Stimulated activated CD8-positive, alpha-beta memory T cell treated with anti-CD3 and anti-CD28 coated beads, Interleukin-15, amount 100 ng/mL, for 1 hour (primary cell): ENCODE data around the gene AOPEP.
"Not testable (repeated sequence)": the region's sequence is repeated elsewhere in the genome, so short reads cannot be mapped to it uniquely, and the experiment has no call there.

Source experiments
- DNase-seq: peaks from one replicate; pipeline ENCODE4 v3.0.0-alpha.2; 2020; ENCODE audit warnings: low read depth

The AOPEP gene

DNA sequence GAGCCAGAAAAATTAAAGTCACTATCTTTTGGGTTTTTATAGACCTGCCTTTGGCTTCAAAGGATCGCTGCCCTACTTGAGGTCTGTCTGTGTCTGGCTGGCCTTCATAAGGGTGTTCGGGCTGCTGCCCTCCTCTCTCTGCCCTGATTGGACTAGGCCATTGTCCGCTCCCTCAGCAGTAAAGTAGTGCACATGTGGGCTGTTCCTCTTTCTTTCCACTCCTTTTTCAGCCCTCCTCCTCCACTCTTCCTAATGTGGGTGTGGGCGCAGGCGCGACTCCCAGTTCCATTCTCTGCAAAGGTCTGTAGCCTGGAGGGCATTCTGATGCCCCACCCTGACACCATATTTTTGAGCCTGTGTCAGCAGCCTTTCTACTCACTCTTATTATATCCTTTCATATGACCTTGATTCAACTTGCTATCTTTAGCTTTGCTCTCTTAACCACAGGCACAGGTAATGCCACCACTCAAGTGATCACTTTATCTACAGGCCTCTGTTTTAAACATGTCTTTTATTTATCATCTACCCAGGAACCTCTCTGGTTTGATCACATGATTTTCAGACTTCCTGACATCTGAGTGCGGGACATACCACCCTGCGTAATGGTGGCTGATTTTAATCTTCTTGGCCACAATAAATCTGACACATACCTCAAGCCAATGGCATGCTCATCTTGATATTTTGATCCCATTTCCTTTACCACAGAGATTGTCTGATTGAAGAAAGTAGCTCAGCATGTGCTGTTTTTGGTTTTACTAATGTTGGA, 144.5 kb downstream of the AOPEP start:
- DNase-seq: no peak

DNA sequence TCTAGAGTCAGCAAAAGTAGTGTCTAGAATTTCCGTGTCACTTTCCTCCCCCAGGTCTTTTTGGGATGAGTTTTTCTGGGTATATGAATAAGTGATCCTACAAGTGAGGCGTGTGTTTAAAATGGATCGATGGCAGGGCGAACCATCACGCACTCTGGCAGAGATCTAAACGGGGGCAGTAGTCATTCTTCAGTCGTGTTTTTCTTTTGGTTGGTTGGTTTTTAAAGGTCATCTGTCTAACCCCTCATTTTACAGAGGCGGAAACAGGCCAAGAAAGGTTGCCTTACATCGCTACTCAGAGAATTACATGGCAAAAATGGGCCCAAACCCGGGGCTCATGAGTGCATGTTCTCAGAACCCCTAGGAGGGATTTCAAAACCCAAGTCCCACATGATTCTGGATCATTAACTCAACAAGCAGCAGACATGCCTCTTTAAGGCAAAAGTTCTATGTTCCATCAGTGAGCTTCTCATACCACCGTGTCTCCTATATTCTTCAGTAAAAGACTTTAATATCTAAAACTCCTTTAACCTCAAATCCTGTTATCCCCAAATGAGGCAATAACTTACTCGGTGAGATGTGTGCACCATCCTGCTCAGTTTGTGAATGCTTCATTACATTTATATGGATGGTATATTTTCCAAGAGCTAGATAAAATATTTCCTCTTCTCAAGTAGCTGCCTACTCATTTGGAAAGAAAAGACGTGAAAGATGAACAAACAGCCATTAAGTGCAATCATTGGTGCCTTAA, 145.8 kb downstream of the AOPEP start:
- no peak for DNase-seq

DNA sequence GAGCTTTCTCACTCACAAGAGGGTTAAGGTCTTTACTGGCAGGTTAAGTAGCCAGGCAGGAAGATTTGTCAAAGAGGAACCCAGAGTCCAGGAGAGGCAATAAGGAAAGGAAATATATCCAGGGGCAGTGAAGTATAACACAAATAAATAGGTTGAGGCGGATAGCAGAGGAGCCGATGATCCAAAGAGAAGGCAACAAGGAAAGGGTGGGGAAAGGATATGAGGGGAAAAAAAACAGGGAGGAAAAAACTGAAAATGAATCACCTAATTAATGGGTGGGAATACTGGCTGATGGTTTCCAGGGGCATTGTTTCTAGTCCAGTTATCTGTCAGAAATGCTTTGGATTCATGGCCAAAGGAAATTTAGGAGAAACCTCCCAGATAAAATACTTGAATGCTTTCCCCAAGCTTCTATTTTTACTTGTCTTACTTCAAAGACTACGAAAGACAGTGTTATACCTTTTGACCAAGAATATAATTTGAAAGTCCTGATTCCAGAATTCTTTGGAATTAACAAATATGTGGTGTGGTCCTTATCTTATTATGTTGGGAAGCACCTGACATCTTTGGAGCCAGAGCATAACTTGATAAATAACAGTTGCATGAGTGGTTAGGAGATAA, 146.5 kb downstream of the AOPEP start:
- no peak for DNase-seq

DNA sequence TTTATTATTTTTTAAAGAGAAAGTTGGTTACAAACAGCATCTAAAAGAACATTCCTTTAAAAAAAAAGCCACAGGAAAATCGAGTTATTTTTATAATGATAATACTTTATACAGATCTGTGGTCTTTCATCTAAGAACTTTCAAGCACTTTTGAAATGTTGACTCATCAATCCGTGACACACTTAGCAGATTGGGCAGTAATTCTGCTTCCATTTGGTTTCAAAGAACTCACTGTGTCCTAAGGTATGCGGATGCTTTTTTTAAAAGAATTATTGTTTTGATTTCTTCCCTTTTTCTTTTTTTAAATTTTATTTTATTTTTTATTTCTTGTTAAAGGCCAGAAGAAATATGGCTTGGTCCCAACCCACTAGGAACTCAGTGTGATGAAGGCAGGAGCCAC, 147.8 kb downstream of the AOPEP start:
- DNase-seq: no peak

DNA sequence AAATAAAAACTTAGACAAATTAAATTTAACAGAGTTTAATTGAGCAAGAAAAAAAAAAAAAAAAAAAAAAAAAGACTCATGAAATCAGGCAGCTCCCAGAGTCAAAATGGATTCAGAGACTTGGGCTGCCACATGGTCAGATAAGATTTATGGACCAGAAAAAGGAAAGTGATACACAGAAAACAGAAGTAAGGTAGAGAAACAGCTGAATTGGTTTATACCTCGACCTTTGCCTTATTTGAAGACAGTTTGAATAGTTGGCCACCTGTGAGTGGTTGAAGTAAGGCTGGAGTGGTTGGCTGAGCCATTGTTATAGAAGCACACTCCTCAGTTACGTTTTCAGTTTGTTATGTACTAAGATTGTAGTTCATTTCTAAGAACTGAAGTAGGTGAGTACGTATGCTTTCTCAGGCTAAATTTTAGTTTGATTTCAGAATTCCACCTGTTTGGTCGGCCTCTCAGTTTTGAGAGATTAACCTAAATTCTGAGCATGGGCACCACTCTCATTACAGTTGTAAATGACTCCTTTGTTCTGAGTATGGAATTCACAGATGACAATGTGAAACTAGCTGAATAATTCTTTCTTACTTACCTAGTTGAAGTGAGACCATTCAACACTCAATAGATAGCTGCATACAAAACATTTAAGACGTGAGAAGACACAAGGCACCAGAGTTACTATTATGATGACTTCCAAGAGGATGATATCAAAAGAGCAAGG, 149.0 kb downstream of the AOPEP start:
- DNase-seq: no peak

DNA sequence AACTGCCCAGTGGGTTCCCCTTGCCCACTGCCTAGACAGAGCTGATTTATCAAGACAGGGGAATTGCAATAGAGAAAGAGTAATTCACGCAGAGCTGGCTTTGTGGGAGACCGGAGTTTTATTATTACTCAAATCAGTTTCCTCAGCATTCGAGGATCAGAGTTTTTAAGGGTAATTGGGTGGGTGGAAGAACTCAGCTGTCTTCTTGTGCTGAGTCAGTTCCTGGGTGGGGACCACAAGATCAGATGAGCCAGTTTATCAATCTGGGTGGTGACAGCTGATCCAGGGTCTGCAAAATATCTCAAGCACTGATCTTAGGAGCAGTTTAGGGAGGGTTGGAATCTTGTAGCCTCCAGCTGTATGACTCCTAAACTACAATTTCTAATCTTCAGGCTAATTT, 152.3 kb downstream of the AOPEP start:
- DNase-seq: not testable (repeated sequence)

DNA sequence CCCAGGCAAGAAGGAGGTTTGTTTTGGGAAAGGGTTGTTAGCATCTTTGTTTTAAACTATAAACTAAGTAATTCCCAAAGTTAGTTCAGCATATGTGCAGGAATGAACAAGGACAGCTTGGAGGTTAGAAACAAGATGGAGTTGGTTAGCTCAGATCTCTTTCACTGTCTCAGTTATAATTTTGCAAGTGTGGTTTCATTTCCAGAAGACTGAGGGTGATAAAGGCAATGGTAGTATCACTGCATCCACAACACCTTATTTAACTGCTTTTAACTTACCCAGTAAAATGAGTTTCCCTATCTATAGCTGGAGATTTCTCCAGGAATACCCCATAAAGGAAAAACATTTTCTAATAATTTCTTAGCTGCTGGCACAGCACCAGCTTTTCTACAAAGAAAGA, 152.7 kb downstream of the AOPEP start:
- DNase-seq: no peak

DNA sequence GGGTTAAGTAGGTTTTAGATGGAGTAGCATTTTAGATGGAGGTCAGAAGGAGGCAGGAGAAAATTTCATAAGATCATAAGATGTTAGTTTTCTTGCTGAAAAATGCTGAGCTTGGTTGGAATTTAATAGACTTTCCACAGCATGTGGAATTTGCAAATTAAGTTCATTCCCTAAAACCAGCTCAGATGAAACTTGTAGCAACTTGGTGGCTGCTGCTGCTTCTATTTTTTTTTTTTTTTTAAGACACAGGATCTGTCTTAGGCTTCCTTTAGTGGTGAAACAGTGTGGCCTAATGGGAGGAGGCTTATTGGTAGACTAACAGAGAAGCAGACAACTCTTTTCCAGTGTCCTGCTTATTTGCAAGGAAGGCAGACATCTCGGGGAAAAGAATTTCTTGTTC, 154.5 kb downstream of the AOPEP start:
- DNase-seq: no peak

DNA sequence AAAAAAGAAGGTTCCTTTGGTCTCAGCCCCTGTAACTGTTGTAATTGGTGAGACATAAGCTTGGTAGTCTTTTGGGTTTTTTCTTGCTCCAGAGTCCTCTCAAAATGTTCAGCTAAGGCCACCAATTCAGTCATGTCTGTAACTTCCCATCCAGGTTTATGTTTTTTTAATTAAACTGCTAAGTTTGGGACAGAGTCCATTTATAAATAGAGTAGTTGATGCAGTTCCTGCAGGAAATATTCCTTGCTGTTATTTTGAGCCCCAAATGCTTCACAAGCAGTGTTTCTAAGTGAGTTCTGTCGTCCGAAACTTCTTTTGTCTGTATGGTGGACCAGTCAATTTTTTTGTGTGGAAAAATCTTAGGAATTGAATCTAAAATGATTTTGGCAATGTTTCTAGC, 155.0 kb downstream of the AOPEP start:
- no peak for DNase-seq

DNA sequence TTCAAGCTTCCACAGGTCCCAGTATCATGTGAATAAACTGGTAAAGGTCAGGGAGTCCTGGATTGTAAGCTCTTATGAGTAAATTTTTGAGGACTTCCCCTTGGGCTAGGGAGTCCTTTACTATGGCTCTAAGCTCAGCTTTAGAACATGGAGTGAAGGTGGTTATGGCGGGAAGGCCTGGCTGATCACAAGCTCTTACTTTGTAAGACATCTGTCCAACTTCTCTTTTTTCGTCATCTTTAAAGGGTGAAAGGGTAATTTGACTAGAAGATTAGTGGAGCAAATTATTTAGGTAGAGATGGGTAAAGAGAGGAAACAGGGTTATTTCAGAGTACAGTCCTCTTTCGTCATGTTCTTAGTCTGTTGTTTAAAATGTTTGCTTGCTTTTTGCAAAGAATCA, 155.4 kb downstream of the AOPEP start:
- DNase-seq: no peak

DNA sequence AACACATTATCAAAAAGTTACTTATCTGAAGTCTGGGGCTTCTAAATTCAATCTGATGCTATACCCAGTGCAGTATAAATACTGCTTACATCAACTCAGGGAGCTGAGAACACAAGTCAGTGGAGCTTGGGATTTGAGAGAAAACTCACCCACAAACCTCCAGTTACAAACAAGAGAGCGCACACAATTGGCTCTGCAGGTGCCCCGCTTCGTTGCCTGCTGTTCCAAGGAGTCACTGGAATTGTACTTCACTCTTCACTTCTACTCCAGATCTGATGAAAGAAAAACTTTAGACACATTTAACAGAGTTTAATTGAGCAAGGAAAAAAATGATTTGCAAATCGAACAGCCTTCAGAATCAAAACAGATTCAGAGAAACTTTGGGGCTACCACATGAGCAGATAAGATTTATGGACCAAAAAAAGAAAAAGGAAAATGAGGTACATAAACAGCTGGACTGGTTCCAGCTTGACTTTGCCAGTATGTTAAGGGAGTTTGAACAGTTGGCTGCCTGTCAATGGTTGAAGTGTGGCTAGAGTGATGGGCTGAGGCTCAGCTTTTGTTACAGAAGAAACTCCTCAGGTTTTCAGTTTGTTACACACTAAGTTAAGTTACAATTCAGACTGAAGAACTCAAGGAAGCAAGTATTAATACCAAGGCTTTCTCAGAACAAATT, 156.6 kb downstream of the AOPEP start:
- DNase-seq: no peak

DNA sequence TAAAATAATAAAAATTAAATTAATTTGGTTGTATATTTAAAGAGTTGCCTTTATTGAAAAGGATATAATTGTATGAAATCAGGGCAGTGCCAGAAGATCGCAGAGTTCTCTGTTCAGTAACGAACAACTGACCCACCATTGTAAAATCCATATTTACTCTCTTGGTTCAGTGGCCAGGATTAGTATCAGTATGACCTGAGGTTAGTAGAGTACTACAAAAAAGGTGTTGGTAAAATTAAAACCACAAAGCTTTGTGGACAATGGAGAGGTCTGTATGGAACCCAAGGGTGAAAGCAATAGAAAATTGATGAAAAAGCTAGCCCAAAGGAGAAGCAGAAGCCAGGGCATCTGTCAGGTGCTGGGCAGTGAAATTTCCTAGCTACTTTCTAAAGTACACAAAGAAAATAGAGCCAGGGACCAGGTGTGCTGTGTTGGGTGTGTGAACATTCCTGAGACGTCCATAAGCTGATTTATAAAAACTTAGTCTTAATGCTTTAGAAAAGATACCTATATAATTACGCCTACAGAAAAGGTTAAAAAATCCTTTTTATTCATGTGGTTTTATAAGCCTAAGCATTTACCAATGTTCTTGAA, 159.5 kb downstream of the AOPEP start:
- no peak for DNase-seq

DNA sequence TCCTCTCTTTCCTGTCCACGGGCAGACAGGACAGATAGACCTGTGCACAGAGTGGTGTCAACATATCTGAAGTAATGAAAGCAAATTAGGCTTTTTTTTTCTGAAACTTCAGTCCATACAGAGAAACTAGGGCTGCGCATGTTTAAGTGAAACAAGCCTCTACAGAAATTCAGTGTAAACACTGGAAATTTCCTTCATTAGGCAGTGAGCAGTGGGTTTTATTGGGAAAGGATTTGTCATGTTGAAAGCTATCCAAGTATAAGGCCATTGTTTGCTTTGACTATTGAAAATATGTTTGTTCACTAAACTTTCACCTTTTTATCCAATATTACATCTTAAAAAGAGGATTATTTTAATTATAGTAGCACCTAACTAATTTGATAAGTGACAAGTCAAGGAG, 161.2 kb downstream of the AOPEP start:
- no peak for DNase-seq

DNA sequence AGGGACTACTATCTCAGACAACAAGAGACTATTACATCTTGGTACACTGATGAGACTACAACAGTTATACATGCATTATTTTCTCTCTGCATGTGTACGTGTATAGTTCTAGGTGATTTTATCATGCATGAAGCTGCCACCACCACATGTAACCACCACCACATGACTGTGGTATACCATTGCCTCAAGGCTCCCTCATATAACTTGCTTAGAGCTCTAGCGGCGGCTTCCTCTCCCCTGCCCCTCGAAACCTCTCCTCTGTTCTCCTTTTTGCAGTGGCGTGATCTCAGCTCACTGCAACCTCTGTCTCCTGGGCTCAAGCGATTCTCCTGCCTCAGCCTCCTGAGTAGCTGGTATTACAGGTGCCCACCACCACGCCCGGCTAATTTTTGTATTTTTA, 162.3 kb downstream of the AOPEP start:
- DNase-seq: no peak

DNA sequence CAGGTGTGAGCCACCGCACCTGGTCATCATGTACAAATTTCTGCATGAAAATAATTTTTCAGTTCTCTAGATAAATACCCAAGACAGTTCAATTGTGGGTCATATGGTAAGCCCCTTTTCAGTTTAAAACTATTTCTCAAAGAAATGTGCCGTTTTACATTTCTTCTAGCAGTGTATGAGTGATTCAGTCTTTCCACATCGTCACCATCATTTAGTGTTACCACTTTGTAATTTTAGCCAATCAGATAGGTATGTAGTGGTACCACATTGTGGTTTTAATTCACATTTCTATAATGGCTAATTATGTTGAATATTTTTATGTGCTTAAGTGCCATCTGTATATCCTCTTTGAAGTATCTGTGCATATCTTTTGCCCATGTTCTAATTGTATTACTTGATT, 163.1 kb downstream of the AOPEP start:
- DNase-seq: no peak

DNA sequence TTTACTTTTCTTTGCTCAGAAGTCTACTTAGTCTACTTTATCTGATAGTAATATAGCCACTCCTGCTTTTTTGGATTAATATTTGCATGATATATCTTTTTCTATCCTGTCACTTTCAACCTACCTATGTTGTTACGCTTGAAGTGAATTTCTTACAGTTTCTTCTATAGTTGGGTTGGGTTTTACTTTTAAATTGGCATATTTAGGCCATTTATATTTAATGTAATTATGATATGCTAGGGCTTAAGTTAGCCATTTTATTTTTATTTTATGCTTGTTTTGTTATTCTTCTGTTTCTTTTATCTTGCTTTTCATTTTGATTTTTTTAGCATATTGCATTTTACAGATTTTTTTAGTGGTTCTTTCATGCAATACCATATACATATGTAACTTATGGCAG, 164.7 kb downstream of the AOPEP start:
- no peak for DNase-seq

DNA sequence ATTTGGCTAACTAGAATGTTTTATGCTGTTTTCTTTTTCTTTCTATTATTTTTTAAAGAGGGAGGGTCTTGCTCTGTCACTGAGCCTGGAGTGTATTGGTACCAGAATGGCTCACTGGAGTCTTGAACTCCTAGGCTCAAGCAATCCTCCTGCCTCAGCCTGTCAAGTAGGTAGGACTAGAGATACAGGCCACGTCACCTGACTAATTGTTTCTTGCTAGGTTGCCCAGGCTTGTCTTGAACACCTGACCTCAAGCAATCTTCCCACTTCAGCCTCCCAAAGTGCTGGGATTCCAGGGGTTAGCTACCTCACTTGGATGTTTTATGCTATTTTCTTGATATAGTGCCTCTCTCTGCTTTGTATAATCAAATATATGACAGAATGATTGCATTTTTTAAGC, 166.2 kb downstream of the AOPEP start:
- DNase-seq: no peak

DNA sequence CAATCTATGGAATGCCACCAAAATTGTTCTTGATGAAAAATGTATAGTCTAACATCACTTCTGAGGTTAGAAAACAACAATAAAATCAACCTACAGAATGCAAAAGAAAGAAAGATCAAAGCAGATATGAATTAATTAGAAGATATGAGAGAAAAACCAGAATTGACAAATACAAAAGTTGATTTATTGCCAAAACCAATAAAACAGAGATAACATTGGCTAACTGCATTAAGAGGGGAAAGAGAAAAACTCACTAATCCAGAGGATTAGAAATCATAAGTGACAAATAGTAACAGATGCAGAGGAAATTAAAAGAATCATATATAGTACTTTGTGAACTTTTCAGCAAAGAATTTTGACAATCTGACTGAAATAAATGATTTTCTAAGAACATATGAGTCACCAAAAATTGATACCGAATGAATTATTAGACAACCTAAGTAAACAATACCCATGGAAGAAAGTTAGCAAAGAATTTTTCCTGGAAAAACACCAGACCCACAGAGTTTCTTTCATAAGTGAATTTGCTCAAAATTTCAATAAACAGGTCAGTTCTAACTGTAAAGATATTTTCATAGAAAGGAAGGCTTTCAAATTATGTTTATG, 167.7 kb downstream of the AOPEP start:
- DNase-seq: no peak

DNA sequence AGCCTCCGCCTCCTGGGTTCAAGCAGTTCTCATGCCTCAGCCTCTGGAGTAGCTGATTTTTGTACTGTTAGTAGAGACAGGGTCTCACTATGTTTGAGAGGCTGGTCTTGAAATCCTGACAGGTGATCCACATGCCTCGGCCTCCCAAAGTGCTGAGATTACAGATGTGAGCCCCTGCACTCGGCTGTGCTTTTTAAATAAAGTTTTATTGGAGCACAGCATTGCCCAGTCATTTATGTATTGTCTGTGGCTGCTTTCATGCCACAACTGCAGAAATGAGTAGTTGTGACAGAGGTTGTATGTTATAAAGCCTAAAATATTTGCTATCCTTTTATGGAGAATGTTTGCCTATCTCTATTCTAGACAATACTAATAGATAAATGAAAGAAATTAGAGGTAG, 169.2 kb downstream of the AOPEP start:
- DNase-seq: no peak

DNA sequence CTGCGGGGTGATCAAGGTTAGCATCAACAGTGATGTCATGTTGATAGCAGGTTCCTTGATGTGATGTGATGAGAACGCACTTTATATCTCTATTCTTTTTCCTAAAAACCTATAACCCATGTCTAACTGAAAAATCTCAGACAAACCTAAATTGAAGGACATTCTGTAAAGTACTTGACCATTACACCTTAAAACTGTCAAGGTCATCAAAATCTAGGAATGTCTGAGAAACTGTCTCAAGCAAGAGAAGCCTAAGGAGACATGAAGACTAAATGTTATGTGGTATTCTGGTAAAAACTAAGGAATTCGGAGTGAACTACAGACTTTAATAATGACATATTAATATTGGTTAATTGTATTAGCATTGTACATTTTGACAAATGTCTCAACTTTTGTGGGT, 170.0 kb downstream of the AOPEP start:
- no peak for DNase-seq
